BE2C (cell line): ENCODE data around the gene EML4.
"Not testable (repeated sequence)": the region's sequence is repeated elsewhere in the genome, so short reads cannot be mapped to it uniquely, and the experiment has no call there.

ENCODE experiments used
- DNase-seq: peaks from one replicate; pipeline ENCODE4 v3.0.0-alpha.2; 2020
- H3K27me3 ChIP-seq: fragments of 250-450 bp; sonication (Bioruptor Pico); 2 replicates; pipeline ENCODE4 v1.5.1; 2020; ENCODE audit warnings: mild to moderate bottlenecking
- H3K36me3 ChIP-seq: fragments of 250-450 bp; sonication (Bioruptor Pico); 2 replicates; pipeline ENCODE4 v1.5.1; 2020; ENCODE audit warnings: mild to moderate bottlenecking
- H3K4me1 ChIP-seq: fragments of 250-450 bp; sonication (Bioruptor Pico); 2 replicates; pipeline ENCODE4 v1.5.1; 2020
- H3K4me3 ChIP-seq: 2 replicates; pipeline ENCODE4 v1.5.1; 2011; ENCODE audit warnings: low read depth, low read length
- H3K9me3 ChIP-seq: fragments of 250-450 bp; sonication (Bioruptor Pico); 2 replicates; pipeline ENCODE4 v1.5.1; 2020
- CTCF ChIP-seq: IDR thresholded peaks from 2 replicates; pipeline ENCODE4 v1.5.1; 2012; ENCODE audit warnings: mild to moderate bottlenecking, low read depth, low read length

EML4 gene

GRCh38 chr2:42329736-42330135 is 160.6 kb downstream of the EML4 start:
- Histone ChIP-seq H3K36me3 (peaks cover 84% of the 10 kb centered on the region), H3K4me3 (no peak overlapping the region), H3K4me1 (no peaks in the 10 kb centered on the region; the same call in none of the 2 replicates), H3K27me3 (no peaks in the 10 kb centered on the region), H3K9me3 (no peaks in the 10 kb centered on the region)
- DNase-seq: no peak
- TF ChIP-seq CTCF: no peak

DNA sequence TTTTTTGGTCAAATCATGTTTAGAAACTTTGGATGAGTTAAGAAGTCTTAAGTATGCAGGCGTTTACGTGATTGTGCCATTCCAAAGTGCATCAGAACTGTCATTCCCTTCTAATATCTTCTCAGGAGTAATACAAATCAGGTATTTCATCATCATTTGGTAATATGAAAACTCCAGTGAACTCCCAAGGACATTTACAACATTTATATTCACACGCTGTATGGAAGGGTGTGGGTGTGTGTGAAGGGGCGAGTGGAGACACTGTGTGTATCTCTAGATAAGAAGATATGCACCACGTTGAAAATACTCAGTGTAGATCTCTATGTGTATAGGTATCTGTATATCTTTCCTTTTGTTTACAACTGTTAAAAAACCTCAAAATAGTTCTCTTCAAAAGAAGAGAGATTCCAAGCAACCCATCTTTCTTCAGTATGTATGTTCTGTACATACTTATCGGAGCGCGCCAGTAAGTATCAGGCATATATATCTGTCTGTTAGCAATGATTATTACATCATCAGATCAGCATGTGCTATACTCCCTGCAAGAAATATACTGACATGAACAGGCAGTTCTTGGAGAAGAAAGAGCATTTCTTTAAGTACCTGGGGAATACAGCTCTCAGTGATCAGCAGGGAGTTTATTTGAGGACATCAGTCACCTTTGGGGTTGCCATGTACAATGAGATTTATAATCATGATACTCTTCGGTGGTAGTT is 162.6 kb downstream of the EML4 start:
- no peak for TF ChIP-seq CTCF
- no peaks in the 10 kb centered on the region; the same call in none of the 2 replicates for H3K4me1 ChIP-seq
- H3K4me3 ChIP-seq: no peak overlapping the region
- no peaks in the 10 kb centered on the region for H3K9me3 ChIP-seq
- no peak for DNase-seq
- H3K36me3 ChIP-seq: peaks cover 89% of the 10 kb centered on the region
- no peaks in the 10 kb centered on the region for H3K27me3 ChIP-seq

DNA sequence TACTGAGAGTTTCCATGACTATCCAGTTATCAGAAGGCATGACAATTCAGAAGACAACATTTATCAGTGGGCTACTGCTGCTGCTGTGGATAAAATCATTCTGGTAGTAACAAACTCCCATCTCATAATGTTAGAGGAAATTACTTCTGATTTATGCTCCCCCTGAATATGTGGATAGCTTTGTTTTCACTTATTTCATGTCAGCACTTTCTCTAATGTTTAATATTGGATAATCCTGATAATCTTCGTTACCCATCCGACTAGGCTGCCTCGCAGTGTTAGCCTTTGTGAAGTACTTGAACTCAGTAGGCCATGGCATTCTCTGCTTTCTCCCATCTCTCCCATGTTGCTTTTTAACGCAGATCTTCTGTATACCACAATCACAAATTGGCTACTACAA is 163.4 kb downstream of the EML4 start:
- Histone ChIP-seq H3K36me3 (peaks cover 90% of the 10 kb centered on the region), H3K4me1 (no peaks in the 10 kb centered on the region; the same call in none of the 2 replicates), H3K9me3 (no peaks in the 10 kb centered on the region), H3K4me3 (no peak overlapping the region), H3K27me3 (no peaks in the 10 kb centered on the region)
- no peak for TF ChIP-seq CTCF
- DNase-seq: no peak

GRCh38 chr2:42333579-42333978 is 164.4 kb downstream of the EML4 start:
- no peak for DNase-seq
- Histone ChIP-seq H3K9me3 (no peaks in the 10 kb centered on the region), H3K4me3 (no peak overlapping the region), H3K27me3 (no peaks in the 10 kb centered on the region), H3K36me3 (peaks cover 91% of the 10 kb centered on the region), H3K4me1 (no peaks in the 10 kb centered on the region)
- no peak for TF ChIP-seq CTCF

- TF ChIP-seq CTCF: no peak
- H3K36me3 ChIP-seq: peaks cover 85% of the 10 kb centered on the region
- no peaks in the 10 kb centered on the region for H3K27me3 ChIP-seq
- no peak overlapping the region for H3K4me3 ChIP-seq
- no peak for DNase-seq
- no peaks in the 10 kb centered on the region for H3K4me1 ChIP-seq
- H3K9me3 ChIP-seq: no peaks in the 10 kb centered on the region
These were observed 165.1 kb downstream of the EML4 start for GRCh38 chr2:42334220-42334619.

DNA sequence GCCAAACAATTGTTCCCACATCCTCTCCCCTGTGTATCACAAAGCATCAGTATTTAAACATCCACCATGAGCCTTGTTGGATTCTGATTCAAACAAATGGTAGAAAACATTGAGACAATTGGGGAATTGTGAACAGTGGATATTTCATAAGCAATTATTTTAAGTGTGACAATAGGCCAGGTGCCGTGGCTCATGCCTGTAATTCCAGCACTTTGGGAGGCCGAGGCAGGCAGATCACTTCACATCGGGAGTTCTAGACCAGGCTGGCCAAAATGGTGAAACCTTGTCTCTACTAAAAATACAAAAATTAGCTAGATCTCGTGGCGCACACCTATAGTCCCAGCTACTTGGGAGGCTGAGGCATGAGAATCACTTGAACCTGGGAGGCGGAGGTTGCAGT is 165.7 kb downstream of the EML4 start:
- H3K27me3 ChIP-seq, H3K4me1 ChIP-seq, DNase-seq, H3K9me3 ChIP-seq, H3K4me3 ChIP-seq: not testable (repeated sequence)
- H3K36me3 ChIP-seq: peaks cover 78% of the 10 kb centered on the region
